ENCODE measurements around the gene CD93.

CD93 gene

GRCh38 chr20:23037017-23037481, 49.1 kb downstream of the CD93 start:
- TF ChIP-seq PAX5 (IDR thresholded peaks at IDR 0.05; ENCODE audit: insufficient read depth, low read length, severe bottlenecking), result no peak
- TF ChIP-seq POU2F2 (IDR thresholded peaks at IDR 0.05; ENCODE audit: low read depth, low read length), result no peak
- no peak for TF ChIP-seq SPI1 (IDR thresholded peaks at IDR 0.05; ENCODE audit: low read depth, low read length)
- no peak for TF ChIP-seq POLR2AphosphoS5 (IDR thresholded peaks at IDR 0.05; ENCODE audit: low read depth, low read length)
- TF ChIP-seq POLR2A (IDR thresholded peaks at IDR 0.05; ENCODE audit: low read depth, low read length), result no peak
- TF ChIP-seq TAF1 (IDR thresholded peaks at IDR 0.05; ENCODE audit: low read depth, low read length), result no peak
- DNase-seq (ENCODE audit: insufficient read length, low spot score) (no peak), FAIRE-seq (no peak)

DNA sequence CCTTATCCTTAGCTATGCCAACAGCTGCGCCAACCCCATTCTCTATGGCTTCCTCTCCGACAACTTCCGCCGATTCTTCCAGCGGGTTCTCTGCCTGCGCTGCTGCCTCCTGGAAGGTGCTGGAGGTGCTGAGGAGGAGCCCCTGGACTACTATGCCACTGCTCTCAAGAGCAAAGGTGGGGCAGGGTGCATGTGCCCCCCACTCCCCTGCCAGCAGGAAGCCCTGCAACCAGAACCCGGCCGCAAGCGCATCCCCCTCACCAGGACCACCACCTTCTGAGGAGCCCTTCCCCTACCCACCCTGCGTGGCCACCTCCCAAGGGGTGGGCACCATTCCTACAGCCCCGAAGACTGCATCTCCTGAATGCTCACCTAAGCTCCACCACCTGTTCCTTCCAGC, 49.8 kb downstream of the CD93 start:
- FAIRE-seq, result no peak
- DNase-seq (ENCODE audit: insufficient read length, low spot score), result no peak
- no peak for TF ChIP-seq POLR2AphosphoS5 (IDR thresholded peaks at IDR 0.05; ENCODE audit: low read depth, low read length)
- TF ChIP-seq POLR2A (IDR thresholded peaks at IDR 0.05; ENCODE audit: low read depth, low read length), result no peak
- TF ChIP-seq SPI1 (IDR thresholded peaks at IDR 0.05; ENCODE audit: low read depth, low read length), result no peak
- no peak for TF ChIP-seq TAF1 (IDR thresholded peaks at IDR 0.05; ENCODE audit: low read depth, low read length)
- TF ChIP-seq PAX5 (IDR thresholded peaks at IDR 0.05; ENCODE audit: insufficient read depth, low read length, severe bottlenecking), result no peak
- no peak for TF ChIP-seq POU2F2 (IDR thresholded peaks at IDR 0.05; ENCODE audit: low read depth, low read length)

DNA sequence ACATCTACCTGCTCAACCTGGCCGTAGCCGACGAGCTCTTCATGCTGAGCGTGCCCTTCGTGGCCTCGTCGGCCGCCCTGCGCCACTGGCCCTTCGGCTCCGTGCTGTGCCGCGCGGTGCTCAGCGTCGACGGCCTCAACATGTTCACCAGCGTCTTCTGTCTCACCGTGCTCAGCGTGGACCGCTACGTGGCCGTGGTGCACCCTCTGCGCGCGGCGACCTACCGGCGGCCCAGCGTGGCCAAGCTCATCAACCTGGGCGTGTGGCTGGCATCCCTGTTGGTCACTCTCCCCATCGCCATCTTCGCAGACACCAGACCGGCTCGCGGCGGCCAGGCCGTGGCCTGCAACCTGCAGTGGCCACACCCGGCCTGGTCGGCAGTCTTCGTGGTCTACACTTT, 50.4 kb downstream of the CD93 start:
- no peak for TF ChIP-seq TAF1 (IDR thresholded peaks at IDR 0.05; ENCODE audit: low read depth, low read length)
- TF ChIP-seq PAX5 (IDR thresholded peaks at IDR 0.05; ENCODE audit: insufficient read depth, low read length, severe bottlenecking), result no peak
- no peak for TF ChIP-seq POLR2AphosphoS5 (IDR thresholded peaks at IDR 0.05; ENCODE audit: low read depth, low read length)
- no peak for TF ChIP-seq SPI1 (IDR thresholded peaks at IDR 0.05; ENCODE audit: low read depth, low read length)
- TF ChIP-seq POLR2A (IDR thresholded peaks at IDR 0.05; ENCODE audit: low read depth, low read length), result no peak
- TF ChIP-seq POU2F2 (IDR thresholded peaks at IDR 0.05; ENCODE audit: low read depth, low read length), result no peak
- FAIRE-seq (no peak), DNase-seq (ENCODE audit: insufficient read length, low spot score) (no peak)

DNA sequence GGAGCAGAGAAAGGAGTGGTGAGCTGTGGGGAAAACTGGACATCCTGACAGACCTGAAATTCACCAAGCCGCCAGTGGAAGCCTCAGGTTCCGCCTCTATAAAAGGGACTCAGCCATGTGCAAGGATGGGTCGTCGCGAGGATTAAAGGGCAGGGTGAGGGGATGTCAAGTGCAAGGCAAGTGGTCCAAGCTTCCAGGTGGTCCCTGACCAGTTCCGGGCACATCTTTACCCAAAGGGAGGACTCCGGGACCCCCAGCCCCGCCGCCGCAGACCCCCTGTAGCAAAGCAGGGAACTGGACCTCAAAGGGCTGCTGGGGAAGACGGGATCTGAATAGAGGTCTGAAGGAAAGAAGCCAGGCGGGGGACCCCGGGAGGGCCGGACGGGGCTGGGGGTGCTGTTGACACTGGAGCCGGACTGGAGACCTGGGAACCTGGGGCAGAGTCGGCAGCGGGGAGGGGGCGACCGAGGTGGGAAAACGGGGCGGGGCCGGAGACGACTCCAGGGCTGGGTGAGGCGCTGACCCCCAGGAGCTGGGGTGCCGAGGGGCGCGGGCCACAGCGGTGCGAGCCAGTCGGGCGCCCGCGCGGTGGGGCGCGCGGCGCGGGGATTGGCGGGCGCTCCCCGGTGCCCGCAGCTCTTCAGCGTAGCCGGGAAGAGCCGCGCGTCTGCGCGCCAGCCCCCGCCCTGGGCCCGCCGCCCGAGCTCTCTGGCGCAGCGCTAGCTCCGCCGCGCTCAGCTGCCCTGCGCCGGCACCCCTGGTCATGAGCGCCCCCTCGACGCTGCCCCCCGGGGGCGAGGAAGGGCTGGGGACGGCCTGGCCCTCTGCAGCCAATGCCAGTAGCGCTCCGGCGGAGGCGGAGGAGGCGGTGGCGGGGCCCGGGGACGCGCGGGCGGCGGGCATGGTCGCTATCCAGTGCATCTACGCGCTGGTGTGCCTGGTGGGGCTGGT, 51.1 kb downstream of the CD93 start, which contains the start of gene SSTR4:
TSS of gene SSTR4 (plus strand) at position 592 of the 951 bp plus-strand sequence. CDS start at position 764, 172 bp downstream.
- TF ChIP-seq POLR2AphosphoS5 (IDR thresholded peaks at IDR 0.05; ENCODE audit: low read depth, low read length) (no peak), POLR2A (IDR thresholded peaks at IDR 0.05; ENCODE audit: low read depth, low read length) (no peak), PAX5 (IDR thresholded peaks at IDR 0.05; ENCODE audit: insufficient read depth, low read length, severe bottlenecking) (no peak), POU2F2 (IDR thresholded peaks at IDR 0.05; ENCODE audit: low read depth, low read length) (no peak), TAF1 (IDR thresholded peaks at IDR 0.05; ENCODE audit: low read depth, low read length) (no peak)
- DNase-seq (ENCODE audit: insufficient read length, low spot score) (no peak), FAIRE-seq (no peak)

GRCh38 chr20:23033918-23034317, 52.2 kb downstream of the CD93 start:
- TF ChIP-seq POU2F2 (IDR thresholded peaks at IDR 0.05; ENCODE audit: low read depth, low read length) (no peak), TAF1 (IDR thresholded peaks at IDR 0.05; ENCODE audit: low read depth, low read length) (no peak), PAX5 (IDR thresholded peaks at IDR 0.05; ENCODE audit: insufficient read depth, low read length, severe bottlenecking) (no peak), POLR2AphosphoS5 (IDR thresholded peaks at IDR 0.05; ENCODE audit: low read depth, low read length) (no peak), SPI1 (IDR thresholded peaks at IDR 0.05; ENCODE audit: low read depth, low read length) (no peak), POLR2A (IDR thresholded peaks at IDR 0.05; ENCODE audit: low read depth, low read length) (no peak)
- DNase-seq (ENCODE audit: insufficient read length, low spot score) (no peak), FAIRE-seq (no peak)

DNA sequence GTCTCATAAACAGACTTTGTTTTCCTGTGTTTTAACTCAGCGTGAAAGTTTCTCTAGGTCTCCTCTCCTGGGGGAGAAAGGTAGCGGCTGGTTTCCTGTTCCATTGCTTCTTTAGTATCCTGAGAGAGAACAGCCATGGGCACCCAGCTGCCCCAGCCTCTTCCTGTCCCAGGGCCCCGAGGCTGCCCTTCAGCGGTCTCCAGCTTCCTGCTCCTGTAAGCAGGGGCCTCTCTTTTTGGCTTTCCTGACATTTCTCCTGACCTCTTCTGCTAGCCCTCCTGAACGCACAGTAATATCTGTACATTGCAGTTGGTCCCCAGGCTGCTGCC, 53.4 kb downstream of the CD93 start:
- no peak for FAIRE-seq
- TF ChIP-seq POU2F2 (IDR thresholded peaks at IDR 0.05; ENCODE audit: low read depth, low read length) (no peak), SPI1 (IDR thresholded peaks at IDR 0.05; ENCODE audit: low read depth, low read length) (no peak), TAF1 (IDR thresholded peaks at IDR 0.05; ENCODE audit: low read depth, low read length) (no peak), PAX5 (IDR thresholded peaks at IDR 0.05; ENCODE audit: insufficient read depth, low read length, severe bottlenecking) (no peak), POLR2A (IDR thresholded peaks at IDR 0.05; ENCODE audit: low read depth, low read length) (no peak), POLR2AphosphoS5 (IDR thresholded peaks at IDR 0.05; ENCODE audit: low read depth, low read length) (no peak)
- no peak for DNase-seq (ENCODE audit: insufficient read length, low spot score)

- DNase-seq (ENCODE audit: insufficient read length, low spot score) (no peak), FAIRE-seq (no peak)
- no peak for TF ChIP-seq POU2F2 (IDR thresholded peaks at IDR 0.05; ENCODE audit: low read depth, low read length)
- no peak for TF ChIP-seq POLR2A (IDR thresholded peaks at IDR 0.05; ENCODE audit: low read depth, low read length)
- no peak for TF ChIP-seq TAF1 (IDR thresholded peaks at IDR 0.05; ENCODE audit: low read depth, low read length)
- no peak for TF ChIP-seq SPI1 (IDR thresholded peaks at IDR 0.05; ENCODE audit: low read depth, low read length)
- TF ChIP-seq POLR2AphosphoS5 (IDR thresholded peaks at IDR 0.05; ENCODE audit: low read depth, low read length), result no peak
- TF ChIP-seq PAX5 (IDR thresholded peaks at IDR 0.05; ENCODE audit: insufficient read depth, low read length, severe bottlenecking), result no peak
Observed at GRCh38 chr20:23032056-23032749, 53.9 kb downstream of the CD93 start.

- TF ChIP-seq PAX5 (IDR thresholded peaks at IDR 0.05; ENCODE audit: insufficient read depth, low read length, severe bottlenecking) (no peak), POU2F2 (IDR thresholded peaks at IDR 0.05; ENCODE audit: low read depth, low read length) (no peak)
Observed at GRCh38 chr20:23031346-23031745, 54.8 kb downstream of the CD93 start.

More at GRCh38 chr20:23031346-23031745, 54.8 kb downstream of the CD93 start:
- FAIRE-seq, result no peak
- DNase-seq (ENCODE audit: insufficient read length, low spot score), result no peak
